HG03045 (cell line): ENCODE measurements around the gene PAFAH1B2.

Experiments
- ATAC-seq: cut with Tn5 transposase; IDR thresholded peaks from one replicate; pipeline ENCODE4 v1.9.1; 2021; ENCODE audit warnings: mild to moderate bottlenecking, moderate library complexity; ENCODE audit not compliant: unreplicated experiment

Gene PAFAH1B2

DNA sequence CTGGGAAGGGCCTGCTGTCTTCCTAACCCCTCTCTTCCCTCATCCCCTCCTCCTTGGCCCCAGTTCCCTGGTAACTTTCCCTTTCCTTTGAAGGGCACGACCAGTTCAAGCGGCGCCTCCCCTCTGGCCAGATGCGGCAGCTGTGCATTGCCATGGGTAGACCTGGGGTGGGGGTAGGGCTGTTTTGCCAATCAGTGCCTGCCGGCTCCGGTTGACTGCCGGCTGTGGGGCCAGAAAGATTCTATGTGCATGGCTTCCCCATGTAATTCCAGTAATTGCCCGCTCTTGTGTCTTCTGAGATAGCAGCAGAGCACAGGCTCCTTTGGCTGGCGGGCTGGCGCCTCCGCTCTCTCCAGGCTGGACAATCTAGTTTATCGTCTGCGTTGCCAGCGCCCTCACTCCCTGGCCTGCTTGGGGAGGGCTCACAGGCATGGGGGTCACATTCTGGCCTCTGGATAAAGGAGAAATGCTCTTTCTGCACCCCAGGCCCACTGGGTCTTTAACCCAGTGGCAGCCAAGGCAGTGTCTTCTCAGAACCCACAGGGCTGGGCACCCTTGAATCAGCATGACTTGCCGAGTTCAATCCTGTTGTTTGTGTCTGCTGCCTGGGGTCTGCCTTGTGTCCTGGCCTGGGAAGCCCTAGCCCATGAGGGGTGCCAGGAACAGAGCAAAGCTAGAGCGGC lies 43.9 kb downstream of the PAFAH1B2 start:
- no peak for ATAC-seq

DNA sequence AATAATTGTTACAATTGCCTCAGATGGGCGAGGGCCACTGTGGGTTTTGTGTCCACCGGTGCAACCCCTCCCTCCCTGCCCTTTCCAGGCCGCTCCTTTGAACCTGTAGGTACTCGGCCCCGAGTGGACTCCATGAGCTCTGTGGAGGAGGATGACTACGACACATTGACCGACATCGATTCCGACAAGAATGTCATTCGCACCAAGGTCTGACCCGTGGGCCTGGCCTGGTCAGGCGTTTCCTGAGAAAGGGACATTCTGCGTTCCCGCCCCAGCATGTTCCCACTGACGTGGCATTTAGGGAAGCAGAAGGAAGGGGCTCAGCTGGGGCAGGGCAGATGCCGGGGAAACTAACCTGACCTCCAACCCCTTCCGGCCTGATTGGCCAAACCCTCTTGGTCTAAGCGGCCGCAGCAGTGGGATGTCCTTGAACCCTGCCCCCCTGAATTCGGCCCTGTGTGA lies 44.6 kb downstream of the PAFAH1B2 start:
- no peak for ATAC-seq

DNA sequence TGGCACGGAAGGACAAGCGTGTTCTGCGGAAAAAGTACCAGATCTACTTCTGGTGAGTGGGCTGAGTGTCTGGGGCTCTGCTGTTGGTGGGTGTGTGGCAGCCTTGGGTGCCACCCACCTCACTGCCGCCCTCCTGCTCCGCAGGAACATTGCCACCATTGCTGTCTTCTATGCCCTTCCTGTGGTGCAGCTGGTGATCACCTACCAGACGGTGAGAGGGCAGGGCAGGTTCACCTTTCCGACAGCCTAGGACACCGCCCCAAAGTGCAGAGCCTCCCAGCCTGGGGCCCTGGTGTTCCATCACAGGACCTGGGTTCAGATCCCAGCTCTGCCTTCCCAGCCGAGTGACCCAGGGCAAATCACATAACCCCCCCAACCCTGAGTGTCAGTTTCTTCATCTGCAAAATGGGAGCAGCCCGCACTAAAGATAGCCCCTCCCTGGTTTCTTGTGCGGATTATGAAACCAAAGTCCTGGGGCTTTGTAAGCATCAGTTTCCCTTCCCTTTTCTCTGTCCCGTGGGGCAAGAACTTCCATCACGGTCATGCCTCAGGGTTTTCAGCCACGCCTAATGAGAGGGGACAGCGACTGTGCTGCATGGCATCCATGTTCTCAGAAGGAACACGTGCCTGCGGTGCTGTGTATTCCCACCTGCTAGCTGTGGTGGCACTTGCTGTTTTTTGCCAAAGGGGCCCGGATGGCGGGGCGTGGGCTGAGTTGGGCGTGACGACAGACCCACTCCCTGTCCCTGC lies 45.3 kb downstream of the PAFAH1B2 start:
- no peak for ATAC-seq

DNA sequence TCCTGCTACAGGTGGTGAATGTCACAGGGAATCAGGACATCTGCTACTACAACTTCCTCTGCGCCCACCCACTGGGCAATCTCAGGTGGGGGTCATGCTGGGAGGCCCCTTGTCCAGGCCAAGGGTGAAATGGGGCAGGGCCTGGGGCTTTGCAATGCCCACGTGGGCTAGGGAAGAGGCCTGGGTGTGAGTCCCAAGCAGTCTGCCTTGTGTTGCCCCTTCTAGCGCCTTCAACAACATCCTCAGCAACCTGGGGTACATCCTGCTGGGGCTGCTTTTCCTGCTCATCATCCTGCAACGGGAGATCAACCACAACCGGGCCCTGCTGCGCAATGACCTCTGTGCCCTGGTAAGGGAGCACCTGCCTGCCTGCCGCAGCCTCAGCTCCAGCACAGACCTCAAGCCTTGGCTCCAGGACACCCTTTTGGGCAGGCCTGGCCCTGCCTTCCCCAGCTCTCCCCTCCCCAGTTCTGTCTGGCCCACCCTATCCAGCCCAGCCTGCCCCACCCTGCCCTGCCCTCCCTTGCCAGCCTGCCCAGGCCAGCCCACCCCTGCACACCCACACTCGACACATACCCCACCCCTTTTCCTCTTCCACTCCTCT lies 46.0 kb downstream of the PAFAH1B2 start:
- no peak for ATAC-seq

DNA sequence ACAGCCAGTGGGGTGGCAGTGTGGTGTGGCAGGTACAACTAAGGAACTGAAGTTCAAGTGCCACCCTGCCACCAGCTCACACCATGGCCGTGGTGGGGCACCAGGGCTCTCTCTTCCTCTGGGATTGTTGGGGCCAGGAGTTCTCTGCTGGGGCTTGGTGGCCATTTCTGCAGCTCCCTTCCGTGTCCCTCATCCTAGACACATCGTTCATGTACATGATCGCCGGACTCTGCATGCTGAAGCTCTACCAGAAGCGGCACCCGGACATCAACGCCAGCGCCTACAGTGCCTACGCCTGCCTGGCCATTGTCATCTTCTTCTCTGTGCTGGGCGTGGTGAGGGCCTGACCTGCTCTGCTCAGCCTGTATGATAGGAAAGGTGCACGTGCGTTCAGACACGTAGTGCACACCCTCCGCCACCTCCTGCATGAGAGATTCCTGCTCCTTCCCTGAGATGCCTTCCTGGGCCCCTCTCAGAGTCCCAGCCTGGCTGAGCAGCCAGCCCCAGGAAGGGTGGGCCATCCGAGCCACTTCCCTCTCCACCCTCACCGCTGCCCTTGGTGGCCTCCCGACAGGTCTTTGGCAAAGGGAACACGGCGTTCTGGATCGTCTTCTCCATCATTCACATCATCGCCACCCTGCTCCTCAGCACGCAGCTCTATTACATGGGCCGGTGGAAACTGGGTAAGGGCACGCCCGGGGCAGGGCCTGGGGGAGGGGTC lies 47.8 kb downstream of the PAFAH1B2 start:
- ATAC-seq, result no peak

DNA sequence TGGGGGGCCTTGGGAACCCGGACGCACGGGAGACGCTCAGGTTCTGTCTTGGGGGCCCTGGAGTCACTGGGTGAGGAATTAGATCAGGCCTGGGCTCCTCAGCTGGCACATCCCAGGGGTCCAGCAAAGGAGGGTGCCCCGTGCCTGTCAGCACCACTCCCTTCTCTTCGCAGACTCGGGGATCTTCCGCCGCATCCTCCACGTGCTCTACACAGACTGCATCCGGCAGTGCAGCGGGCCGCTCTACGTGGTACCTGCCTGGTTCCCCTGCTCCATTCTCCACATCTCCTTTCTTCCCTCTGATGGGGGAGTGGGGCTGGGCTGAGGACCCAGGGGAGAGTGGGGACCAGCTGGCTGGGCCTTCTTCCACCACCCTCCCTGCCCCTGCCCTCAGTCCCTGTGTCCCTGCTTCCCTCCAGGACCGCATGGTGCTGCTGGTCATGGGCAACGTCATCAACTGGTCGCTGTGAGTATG lies 48.4 kb downstream of the PAFAH1B2 start:
- no peak for ATAC-seq

DNA sequence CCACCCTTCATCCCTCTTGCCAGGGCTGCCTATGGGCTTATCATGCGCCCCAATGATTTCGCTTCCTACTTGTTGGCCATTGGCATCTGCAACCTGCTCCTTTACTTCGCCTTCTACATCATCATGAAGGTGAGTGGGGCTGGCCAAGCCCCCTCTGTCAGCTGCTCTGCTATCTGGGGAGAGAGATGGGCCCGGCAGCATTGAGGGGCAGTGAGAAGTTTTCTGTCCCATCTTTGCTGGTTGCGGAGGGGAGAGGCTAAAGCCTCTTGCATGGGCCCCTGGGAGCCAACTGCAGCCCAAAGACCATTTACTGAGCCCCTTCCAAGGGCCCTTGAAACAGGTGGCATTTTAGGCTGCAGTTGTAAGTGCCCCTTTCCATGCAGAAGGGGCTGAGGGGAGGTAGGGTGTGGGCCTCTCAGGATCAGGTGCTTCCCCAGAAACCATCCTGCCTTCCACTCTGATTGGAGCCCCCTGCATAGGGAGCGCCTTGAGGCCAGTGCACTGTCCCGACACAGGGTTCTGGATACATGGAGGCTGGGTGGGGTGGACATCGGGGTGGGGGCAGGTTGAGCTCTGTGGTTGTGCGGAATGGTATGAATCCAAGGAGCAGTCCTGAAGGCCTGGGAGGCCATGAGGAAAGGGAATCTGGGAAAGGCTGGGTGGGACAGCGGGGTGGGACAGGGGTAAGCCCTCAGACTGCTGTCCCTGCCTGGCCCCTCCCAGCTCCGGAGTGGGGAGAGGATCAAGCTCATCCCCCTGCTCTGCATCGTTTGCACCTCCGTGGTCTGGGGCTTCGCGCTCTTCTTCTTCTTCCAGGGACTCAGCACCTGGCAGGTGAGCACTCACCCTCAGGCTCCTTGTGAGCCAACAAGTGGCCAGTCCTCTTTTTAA lies 49.3 kb downstream of the PAFAH1B2 start:
- ATAC-seq, result no peak

DNA sequence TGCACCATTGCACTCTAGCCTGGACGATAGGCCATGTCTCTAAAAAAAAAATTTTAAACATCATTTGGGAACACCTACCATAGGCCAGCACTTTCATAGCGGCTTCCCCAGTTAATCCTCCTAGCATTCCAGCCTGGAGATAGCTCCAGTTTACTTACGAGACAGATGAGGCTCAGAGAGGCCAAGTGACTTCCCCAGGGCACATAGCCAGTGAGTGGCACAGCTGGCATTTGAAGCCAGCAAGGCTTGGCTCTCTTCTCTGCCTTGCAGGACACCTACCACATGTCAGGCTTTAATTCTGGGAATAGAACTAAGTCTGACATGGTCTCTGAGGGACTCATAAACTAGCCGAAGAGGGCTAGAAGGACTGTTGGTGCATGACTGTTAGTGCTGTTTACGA lies 50.2 kb downstream of the PAFAH1B2 start:
- ATAC-seq, result no peak

DNA sequence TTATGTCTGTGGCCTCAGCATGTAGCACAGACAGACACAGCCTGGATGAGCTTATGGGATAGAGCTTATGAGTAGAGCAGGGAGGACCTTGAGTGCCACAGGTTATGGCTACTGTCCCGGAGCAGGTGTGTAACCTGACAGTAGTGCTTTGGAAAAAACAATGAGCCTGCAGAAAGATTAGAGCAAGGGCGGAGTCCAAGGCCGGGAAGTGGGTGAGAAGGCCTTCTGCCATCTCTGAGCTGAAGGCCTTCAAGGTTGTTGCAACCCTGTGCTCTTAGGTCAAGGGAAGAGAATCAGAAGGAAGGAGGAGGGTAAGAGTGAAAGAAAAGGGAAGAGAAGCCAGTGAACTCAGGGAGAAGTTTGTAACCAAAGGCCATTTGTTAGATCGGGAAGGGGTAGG lies 51.2 kb downstream of the PAFAH1B2 start:
- no peak for ATAC-seq

DNA sequence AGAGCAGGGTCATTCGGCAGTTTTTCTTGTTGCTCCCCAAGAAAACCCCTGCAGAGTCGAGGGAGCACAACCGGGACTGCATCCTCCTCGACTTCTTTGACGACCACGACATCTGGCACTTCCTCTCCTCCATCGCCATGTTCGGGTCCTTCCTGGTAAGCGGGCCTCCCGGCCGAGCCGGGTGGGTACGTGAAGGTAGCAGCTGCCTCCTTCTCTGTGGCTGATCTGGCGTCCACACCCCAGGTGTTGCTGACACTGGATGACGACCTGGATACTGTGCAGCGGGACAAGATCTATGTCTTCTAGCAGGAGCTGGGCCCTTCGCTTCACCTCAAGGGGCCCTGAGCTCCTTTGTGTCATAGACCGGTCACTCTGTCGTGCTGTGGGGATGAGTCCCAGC lies 51.7 kb downstream of the PAFAH1B2 start:
- ATAC-seq, result no peak

DNA sequence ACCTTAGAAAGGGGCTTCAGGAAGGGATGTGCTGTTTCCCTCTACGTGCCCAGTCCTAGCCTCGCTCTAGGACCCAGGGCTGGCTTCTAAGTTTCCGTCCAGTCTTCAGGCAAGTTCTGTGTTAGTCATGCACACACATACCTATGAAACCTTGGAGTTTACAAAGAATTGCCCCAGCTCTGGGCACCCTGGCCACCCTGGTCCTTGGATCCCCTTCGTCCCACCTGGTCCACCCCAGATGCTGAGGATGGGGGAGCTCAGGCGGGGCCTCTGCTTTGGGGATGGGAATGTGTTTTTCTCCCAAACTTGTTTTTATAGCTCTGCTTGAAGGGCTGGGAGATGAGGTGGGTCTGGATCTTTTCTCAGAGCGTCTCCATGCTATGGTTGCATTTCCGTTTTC lies 52.9 kb downstream of the PAFAH1B2 start:
- no peak for ATAC-seq

DNA sequence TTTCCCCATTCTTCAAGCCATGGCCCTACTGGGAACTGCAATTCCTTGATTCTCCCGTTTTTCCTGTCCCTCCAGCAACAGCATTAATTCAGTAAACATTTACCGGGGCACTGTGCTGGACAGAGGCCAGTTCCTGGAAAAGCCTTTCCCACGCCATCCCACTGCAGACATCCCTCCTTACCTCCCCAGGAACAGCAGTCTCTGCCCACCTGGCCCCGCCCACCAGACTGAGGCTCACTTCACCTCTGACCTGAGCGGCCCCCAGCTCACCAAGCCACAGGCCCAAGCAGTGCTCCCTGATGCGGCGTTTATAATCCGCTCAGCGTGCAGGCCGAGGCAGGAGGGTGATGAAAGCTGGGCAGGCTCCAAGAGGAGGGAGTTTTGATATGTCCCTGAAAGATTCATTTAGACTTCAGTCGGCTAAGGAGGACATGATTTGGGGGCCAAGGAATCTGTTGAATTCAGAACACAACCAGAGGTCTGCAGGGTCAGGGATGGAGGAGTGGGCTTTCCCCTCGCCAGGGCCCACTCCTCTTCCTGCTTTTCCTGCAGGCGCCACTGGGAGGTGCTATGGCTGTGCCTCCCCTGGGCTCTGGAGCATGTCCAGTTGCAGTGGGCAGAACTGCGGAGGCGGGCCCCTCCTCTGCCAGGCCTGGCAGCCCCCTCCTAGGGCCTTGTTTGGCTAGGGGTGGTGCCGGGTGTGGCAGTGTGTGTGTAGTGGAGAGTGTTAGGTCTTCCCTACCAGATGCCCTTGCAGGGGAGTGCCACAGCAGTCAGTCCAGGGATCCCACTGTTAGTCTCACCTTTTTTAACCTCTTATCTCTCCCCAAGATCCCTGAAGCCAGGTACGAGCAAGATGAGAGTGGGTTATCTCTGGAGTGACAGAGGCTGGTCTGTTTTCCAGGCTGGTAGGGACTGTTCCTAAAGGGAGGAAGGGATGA lies 53.7 kb downstream of the PAFAH1B2 start:
- no peak for ATAC-seq

DNA sequence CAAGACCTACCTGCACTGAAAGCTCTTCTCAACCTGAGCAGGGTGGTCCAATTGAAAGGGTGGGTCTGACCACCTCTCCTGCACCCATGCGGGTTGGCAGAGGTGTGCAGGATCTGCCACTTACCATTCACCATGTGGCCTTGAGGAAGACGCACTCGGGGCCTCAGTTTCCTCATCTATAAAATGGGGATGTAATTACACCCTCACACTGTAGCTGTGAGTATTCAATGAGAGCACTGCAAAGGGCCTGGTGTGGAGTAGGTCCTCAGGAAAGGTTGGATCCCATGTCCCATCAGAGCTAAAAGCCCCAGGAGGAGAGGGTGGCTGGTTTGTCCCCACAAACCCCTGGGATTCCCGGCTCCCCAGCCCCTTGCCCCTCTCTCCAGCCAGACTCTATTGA lies 54.5 kb downstream of the PAFAH1B2 start:
- no peak for ATAC-seq

DNA sequence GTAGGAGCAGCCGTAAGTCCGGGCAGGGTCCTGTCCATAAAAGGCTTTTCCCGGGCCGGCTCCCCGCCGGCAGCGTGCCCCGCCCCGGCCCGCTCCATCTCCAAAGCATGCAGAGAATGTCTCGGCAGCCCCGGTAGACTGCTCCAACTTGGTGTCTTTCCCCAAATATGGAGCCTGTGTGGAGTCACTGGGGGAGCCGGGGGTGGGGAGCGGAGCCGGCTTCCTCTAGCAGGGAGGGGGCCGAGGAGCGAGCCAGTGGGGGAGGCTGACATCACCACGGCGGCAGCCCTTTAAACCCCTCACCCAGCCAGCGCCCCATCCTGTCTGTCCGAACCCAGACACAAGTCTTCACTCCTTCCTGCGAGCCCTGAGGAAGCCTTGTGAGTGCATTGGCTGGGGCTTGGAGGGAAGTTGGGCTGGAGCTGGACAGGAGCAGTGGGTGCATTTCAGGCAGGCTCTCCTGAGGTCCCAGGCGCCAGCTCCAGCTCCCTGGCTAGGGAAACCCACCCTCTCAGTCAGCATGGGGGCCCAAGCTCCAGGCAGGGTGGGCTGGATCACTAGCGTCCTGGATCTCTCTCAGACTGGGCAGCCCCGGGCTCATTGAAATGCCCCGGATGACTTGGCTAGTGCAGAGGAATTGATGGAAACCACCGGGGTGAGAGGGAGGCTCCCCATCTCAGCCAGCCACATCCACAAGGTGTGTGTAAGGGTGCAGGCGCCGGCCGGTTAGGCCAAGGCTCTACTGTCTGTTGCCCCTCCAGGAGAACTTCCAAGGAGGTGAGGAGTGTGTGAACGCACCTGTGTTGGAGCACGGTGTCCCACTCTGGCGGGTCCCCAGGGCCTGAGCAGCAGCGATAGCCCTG lies 55.2 kb downstream of the PAFAH1B2 start, which contains the start of gene TAGLN:
TSS of gene TAGLN (plus strand) at position 318 of the 863 bp plus-strand sequence. CDS start 3,644 bp downstream, outside the sequence.
- no peak for ATAC-seq

DNA sequence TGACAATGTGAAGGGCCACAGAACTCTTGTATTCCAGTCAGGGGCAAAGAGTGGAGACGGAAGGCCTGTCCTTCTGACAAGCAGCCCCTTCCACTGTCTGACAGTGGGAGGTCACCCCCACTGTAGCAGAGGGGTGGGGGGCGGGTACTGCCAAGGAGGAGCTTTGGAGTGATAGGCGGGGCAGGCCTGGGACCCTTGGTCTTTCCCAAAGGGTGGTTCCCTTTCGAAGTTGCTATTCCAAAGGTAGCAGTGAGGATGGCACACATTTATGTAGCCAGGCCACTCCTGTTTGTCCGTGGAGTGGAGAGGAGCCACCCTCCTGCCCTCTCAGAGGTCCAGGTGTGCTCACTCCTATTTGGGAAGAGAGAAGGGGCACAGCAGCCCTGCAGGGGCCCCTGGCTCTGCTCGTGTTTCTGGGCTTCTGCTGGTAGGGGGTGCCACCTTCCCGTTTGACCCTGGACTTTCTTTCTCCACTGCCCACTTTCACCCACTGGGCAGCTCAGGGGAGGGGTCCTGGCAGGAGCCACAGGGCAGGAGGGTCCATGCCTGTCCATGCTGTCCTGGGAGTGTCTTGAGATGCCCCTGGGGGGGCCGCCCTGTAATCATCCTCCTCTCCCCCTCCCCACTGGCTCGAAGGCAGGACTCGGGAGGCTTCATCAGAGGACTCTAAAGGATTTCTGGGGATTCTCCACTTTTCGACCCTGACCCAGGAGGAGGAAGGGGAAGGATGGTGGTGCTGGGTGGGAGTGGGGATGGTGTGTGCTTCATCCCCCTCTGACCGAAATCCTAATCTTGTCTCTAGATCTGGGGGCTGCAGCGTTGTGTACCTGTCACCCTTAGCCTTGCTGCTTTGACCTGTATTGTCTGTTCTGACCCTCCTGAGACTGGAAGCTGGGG lies 56.1 kb downstream of the PAFAH1B2 start:
- ATAC-seq, result no peak

DNA sequence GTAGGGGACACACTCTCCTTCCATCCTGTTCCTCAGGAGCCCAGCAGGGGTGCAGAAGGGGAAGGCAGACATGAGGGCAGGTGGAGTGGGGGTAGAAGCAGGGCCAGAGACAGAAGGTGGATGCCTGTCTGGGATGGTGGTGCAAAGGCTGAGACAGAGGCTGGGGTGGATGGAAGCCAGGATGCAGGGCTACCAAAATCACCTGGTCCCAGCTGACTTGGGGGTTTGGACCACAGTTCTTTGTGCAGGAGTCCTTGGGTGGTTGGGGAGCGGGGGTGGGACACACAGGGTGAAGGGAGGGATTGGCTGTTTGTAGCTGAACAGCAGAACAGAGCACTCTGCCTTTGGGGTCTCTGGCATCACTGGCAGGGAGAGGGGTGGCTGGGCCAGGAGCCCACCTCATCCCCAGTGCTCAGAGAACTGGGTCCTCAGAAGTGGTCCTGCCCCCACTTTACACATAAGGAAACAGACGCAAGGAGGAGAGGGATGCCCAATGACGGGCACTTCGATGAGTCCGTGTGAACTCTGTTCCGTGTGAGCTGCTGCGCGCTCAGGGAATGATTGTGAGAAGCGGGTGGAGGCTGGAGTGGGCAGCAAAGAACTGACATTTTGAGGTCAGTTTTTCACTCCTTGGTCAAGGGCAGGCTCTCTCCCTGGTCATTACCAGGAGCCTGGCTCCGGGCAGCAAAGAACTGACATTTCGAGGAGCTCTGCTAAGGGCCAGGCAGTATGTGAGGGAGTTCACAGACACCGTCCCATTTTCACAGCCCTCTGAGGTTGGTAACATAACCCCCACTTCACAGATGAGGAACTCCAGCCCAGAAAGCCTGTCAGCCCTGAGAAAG lies 56.9 kb downstream of the PAFAH1B2 start:
- ATAC-seq, result no peak
